NCI-H187 (cell line): ENCODE data around the gene DHX30.
"Not testable (repeated sequence)": the region's sequence is repeated elsewhere in the genome, so short reads cannot be mapped to it uniquely, and the experiment has no call there.

Source experiments
- DNase-seq, 2 experiments: peaks; one replicate each; lab custom pipeline; 2025; lab: John Stamatoyannopoulos, UW

Gene DHX30

DNA sequence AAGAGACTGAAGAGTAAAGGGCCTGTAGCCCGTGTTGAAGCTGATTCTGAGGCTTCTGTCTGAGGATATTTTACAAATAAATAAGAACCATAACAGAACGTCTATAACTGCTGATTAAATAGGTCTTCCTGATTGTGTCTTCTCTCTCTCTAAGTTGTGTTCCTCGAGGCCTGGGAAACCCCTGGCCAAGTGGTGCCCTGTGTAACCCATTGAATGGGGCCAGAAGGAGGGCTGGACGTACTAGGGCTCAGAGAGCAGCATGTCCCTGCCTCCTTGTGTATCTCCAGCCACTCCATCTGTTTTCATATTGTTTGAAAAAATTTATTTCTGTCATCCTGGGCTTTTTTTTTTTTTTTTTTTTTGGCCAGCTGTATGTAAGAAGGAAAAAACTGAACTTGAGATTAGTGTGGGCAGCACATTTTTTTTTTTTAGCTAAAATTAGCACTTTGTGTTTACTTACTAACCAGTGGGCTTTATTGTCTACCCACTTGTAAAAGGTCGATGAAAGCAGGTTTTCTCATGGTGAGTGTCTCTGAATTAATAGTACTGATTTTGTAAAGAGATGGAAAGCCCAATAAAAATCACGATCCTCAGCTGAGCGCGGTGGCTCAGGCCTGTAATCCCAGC is 10.7 kb downstream of the DHX30 start:
- DNase-seq, result no peak

DNA sequence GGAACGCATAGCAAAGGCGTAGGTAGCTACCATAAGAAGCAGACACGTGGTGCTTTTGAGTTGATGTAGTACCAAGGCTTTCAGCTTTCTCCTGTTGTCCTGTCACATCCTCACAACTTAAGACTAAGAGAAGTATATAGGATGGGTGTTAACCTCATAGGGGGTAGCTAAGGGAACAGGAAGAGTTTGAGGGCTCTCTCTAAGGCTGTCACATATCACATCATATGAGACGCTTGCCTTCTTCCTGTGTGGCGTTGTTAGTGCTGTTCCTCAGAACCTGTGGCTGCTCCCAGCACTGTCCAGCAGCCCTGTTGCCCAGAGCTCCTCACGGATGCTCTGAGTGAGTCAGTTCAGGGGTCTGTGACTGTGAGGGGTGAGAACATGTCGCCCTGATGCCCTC is 14.7 kb downstream of the DHX30 start:
- no peak for DNase-seq

DNA sequence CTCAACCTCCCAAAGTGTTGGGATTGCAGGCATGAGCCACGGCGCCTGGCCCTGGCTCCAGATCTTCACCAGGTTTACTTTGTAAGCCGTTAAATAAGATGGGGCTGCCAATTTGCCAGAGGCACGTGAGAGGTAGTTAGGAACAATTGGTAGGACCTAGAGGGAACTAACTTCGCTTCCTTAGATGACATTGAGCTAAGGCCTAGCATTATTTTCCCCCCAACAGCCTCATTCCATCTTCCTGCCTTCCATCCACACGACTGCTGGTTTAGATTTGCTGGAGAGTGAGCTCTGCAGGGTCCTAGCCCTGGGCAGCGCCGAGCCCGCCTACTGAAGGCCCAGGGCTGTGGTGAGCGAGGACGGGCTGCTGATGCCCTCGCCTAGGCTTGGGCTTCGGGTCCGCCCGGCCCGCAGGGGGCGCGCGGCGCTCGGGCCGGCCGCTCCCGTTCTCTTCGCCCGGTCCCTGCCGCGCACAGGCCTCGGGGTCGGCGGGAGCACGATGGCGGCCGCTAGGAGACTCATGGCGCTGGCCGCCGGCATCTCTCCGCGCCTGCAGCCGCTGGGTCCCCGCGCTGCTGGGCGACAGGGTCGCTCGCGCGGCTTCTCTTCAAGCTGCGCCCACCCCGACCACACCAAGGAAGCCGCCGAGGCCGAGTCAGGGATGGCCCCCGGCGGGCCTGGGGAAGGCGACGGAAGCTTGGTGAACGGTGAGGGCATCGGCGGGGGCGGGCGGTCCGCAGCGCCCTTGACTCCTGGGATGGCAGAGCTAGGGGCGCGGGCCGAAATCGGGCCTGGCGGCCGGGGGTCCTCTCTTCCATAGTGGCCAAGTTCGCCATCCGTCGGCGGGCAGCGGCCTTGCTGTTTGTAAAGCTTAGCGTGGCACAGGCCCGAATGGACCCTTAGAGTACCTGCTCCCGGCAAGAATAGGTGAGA is 21.9 kb downstream of the DHX30 start:
- peak; percentile 17 to 19 for DNase-seq

DNA sequence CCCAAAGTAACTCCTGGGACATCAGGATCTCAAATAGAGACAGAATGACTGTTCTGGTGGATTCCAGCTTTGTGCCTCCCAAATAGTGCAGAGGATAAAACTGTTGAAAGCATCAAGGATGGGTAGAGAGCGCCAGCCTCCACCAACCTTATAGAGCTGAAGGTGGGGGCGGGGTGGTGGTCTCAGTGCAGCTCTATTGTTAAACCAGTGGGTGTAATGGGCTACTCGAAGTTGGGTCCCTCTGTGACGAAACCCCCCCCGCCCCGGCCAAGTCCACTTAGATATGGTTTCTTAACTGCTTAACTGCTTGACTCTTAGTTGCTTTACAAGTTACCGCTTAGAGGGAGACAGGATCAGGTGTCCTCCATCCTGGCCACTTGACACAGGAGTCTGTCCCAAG is 22.7 kb downstream of the DHX30 start:
- DNase-seq, result no peak

DNA sequence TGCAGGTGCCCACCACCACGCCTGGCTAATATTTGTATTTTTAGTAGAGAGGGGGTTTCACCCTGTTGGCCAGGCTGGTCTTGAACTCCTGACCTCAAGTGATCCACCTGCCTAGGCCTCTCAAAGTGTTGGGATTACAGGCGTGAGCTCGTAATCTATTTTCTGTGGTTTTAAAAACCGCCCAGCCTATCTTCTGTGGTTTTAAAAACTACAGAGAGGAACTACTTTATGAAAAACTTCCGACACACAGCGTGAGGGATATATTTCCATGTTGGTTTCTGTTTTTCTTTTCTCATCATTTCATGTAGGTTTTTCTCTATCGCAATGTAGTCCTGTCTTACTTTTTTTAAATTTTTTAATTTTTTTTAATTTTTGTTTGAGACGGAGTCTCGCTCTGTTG is 26.5 kb downstream of the DHX30 start:
- DNase-seq, result not testable (repeated sequence)

- DNase-seq, result no peak
Measured at GRCh38 chr3:47836986-47837385, 34.0 kb downstream of the DHX30 start.

DNA sequence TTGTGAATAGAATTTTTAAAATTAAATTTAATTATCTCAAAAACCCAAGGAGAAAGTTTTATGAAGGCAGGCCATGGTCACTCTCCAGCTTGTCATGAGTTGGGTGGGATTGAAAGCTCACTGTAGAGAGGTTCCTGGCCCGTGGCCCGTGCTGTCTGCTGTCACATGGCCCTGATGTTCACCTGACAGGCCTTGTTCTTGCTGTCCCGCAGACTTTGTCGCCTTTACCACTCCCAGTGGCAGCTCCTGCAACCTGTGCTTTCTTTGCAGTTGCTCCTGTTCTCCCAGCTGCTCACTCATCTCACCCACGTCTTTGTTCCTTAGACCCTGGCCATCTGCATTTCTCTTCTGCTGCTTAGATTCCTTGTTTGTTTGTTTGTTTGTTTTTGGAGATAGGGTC is 35.6 kb downstream of the DHX30 start:
- DNase-seq, result no peak

- no peak for DNase-seq
Measured at GRCh38 chr3:47841786-47842349, 38.9 kb downstream of the DHX30 start.

- DNase-seq, result no peak
Measured at GRCh38 chr3:47846186-47846879, 43.4 kb downstream of the DHX30 start.

DNA sequence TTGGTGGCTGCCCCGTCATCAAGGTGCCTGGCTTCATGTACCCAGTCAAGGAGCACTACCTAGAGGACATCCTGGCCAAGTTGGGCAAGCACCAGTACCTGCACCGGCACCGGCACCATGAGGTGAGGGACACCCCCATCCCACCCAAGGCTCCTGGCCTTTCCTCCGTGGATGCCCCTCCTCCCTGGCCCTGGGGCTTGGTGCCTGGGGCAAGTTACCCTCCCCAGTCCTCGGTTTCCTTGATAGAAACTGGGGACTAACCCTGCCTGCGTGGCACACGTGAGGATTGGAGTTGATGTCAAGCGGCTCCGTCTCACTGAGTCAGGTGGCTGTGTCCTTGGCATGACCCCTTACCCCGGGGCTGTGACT is 43.9 kb downstream of the DHX30 start:
- DNase-seq, result no peak

DNA sequence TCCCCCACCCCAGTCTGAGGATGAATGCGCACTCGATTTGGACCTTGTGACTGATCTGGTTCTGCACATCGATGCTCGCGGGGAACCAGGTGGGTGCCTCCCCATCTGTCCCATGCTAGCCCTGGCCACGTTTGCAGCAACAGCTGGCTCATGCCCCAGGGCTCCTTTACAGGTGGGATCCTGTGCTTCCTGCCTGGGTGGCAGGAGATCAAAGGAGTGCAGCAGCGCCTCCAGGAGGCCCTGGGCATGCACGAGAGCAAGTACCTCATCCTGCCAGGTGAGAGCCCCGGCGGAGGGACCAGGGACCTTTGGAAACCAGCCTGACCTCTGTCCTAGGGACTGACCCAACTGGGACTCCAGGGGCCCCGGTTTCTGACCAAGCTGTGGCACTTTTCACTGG is 44.3 kb downstream of the DHX30 start:
- DNase-seq, result no peak

DNA sequence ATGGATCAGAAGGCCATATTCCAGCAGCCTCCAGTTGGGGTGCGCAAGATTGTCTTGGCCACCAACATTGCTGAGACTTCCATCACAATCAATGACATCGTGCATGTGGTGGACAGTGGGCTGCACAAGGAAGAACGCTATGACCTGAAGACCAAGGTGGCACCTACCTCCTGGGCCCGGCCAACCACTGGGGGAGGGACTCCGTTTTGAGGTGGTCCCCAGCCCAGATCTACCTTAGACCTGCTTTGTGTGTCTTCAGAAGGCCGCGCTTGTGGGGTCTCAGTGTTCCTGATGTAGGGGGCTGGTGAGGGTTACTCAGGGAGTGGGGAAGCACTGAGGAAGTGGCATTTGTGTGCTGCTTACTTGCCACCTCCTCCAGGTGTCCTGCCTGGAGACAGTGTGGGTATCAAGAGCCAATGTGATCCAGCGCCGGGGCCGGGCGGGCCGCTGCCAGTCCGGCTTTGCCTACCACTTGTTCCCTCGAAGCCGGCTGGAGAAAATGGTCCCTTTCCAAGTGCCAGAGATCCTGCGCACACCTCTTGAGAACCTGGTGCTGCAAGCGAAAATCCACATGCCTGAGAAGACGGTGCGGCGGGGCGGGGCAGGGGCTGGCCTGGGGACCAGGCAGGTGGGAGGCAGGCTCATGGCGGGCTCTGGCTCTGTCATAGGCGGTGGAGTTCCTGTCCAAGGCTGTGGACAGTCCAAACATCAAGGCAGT is 45.0 kb downstream of the DHX30 start:
- DNase-seq, result no peak

DNA sequence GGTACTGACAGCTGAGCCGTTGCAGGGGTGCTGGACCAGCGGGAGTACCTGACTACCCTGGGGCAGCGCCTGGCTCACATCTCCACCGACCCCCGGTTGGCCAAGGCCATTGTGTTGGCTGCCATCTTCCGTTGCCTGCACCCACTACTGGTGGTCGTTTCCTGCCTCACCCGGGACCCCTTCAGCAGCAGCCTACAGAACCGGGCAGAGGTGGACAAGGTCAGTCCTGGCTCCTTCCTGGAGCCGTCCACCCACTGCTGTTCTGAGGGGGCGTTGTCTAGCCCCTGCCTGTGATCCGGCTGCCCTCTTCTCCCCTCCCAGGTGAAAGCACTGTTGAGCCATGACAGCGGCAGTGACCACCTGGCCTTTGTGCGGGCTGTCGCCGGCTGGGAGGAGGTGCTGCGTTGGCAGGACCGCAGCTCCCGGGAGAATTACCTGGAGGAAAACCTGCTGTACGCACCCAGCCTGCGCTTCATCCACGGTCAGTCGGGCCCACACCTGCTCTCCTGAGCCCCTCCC is 45.7 kb downstream of the DHX30 start:
- no peak for DNase-seq

- no peak for DNase-seq
Measured at GRCh38 chr3:47849186-47849698, 46.3 kb downstream of the DHX30 start.

- DNase-seq, result no peak
Measured at GRCh38 chr3:47849699-47850563, 47.0 kb downstream of the DHX30 start.

DNA sequence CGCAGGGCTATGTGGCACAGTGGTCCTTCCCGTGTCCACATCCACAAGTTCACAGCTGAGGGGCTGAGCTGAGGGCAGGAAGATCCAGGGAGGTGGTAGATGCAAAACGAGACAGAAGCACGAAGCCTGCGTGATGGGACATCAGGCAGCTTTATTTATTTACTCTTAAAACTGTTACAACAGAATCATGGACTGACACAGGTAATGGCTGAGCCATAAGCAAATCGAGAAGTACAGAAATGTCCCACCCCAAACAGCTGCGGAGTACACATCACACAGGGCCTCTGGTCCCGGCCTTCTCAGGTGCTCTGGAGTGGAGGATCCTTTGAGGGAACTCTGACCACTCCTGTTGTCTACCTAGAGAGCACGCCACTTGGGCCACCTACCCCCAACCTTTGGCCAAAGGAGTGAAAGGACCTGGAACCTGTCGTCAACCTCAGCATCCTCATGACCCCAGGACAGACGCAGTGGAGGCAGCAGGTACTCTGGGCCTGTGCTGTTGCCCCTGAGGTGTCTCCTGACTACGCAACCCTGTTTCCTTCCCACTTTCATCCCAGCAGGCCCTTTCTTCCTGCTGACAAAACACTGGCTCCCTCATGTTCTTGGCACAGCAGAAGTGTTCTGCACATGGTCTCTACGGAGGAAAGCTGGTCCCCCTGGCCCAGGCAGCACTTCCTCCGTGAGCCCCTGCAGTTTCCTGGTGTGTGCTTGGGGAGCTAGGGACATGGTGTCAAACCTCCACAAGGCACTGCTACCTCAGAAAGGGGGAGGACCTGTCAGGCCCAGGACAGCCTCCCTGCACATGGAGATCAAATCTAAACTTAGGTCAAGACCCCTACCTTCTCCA is 47.8 kb downstream of the DHX30 start:
- DNase-seq, result no peak

- DNase-seq, result no peak
Measured at GRCh38 chr3:47851888-47852603, 49.1 kb downstream of the DHX30 start.

GRCh38 chr3:47852604-47853602 is 50.0 kb downstream of the DHX30 start:
- DNase-seq, result no peak
